Ammon's horn (tissue), 1 donor: ENCODE data around the gene OR10J5.
"Not testable (repeated sequence)": the region's sequence is repeated elsewhere in the genome, so short reads cannot be mapped to it uniquely, and the experiment has no call there.

Source experiments
- DNase-seq: peaks from one replicate; pipeline ENCODE4 v3.0.0-alpha.2; 2016; ENCODE audit warnings: low spot score

OR10J5 gene

GRCh38 chr1:159535907-159536306 is at the start of gene OR10J5:
Gene OR10J5, minus strand, starts transcription at chr1:159536007. Its CDS starts 0 bp downstream, at chr1:159536007.
- DNase-seq = no peak

- DNase-seq = no peak
These were observed 48.7 kb upstream of the OR10J5 start for GRCh38 chr1:159584536-159584935.

GRCh38 chr1:159581422-159581821 is 45.6 kb upstream of the OR10J5 start:
- DNase-seq = no peak

GRCh38 chr1:159580340-159580739 is 44.5 kb upstream of the OR10J5 start:
- no peak for DNase-seq

- DNase-seq = no peak
These were observed 41.6 kb upstream of the OR10J5 start for GRCh38 chr1:159577446-159577845.

- no peak for DNase-seq
These were observed 26.9 kb upstream of the OR10J5 start for GRCh38 chr1:159562680-159563079.

GRCh38 chr1:159561497-159561896 is 25.7 kb upstream of the OR10J5 start:
- DNase-seq = no peak

- no peak for DNase-seq
These were observed 24.8 kb upstream of the OR10J5 start for GRCh38 chr1:159560599-159560998.

GRCh38 chr1:159556931-159557369 is 21.1 kb upstream of the OR10J5 start:
- no peak for DNase-seq

- DNase-seq = no peak
These were observed 18.9 kb upstream of the OR10J5 start for GRCh38 chr1:159554696-159555095.

- DNase-seq = no peak
These were observed 18.5 kb upstream of the OR10J5 start for GRCh38 chr1:159554261-159554660.

- DNase-seq = no peak
These were observed 12.3 kb upstream of the OR10J5 start for GRCh38 chr1:159548126-159548525.

- no peak for DNase-seq
These were observed 2.9 kb downstream of the OR10J5 start for GRCh38 chr1:159532922-159533321.

- not testable (repeated sequence) for DNase-seq
These were observed 11.0 kb downstream of the OR10J5 start for GRCh38 chr1:159524792-159525191.

- no peak for DNase-seq
These were observed 25.6 kb downstream of the OR10J5 start for GRCh38 chr1:159510229-159510541.

- no peak for DNase-seq
These were observed 26.2 kb downstream of the OR10J5 start for GRCh38 chr1:159509440-159510228.

- DNase-seq = no peak
These were observed 26.9 kb downstream of the OR10J5 start for GRCh38 chr1:159508951-159509350.

- DNase-seq = no peak
These were observed 30.1 kb downstream of the OR10J5 start for GRCh38 chr1:159505676-159506075.

GRCh38 chr1:159501082-159501481 is 34.7 kb downstream of the OR10J5 start:
- no peak for DNase-seq

GRCh38 chr1:159494513-159495210 is 41.1 kb downstream of the OR10J5 start:
- DNase-seq = not testable (repeated sequence)

GRCh38 chr1:159493354-159493753 is 42.5 kb downstream of the OR10J5 start:
- DNase-seq = no peak

GRCh38 chr1:159492575-159493323 is 43.1 kb downstream of the OR10J5 start:
- no peak for DNase-seq
